HepG2 (cell line): ENCODE data around the gene IGF2BP1.

Experiments used
- CTCF ChIP-seq: sonication (generic); formaldehyde crosslinking; IDR thresholded peaks from 2 replicates; pipeline ENCODE4 v1.5.0; 2020; ENCODE audit warnings: mild to moderate bottlenecking, missing genetic modification reagents, moderate library complexity
- FOXA1 ChIP-seq, 2 experiments: fragments of 450-650 bp in 1 of 2; sonication (generic) in 1 of 2; formaldehyde crosslinking in 1 of 2; IDR thresholded peaks; 2 replicates each; pipeline versions ENCODE4 v1.4.0 to v1.6.1; 2016 to 2020; ENCODE audit warnings: missing genetic modification reagents in 1 of 2
- GPN1 ChIP-seq: sonication (generic); formaldehyde crosslinking; IDR thresholded peaks from 2 replicates; pipeline ENCODE4 v1.5.1; 2020; ENCODE audit warnings: missing genetic modification reagents, borderline replicate concordance
- NFRKB ChIP-seq: fragments of 450-650 bp; IDR thresholded peaks from 2 replicates; pipeline ENCODE4 v1.6.1; 2017
- SP1 ChIP-seq, 2 experiments: fragments of 450-650 bp in 1 of 2; sonication (generic) in 1 of 2; formaldehyde crosslinking in 1 of 2; IDR thresholded peaks; 2 replicates each; pipeline versions ENCODE4 v1.4.0 to v1.6.1; 2016 to 2020; ENCODE audit warnings: missing genetic modification reagents in 1 of 2
- ZNF724P ChIP-seq: sonication (generic); formaldehyde crosslinking; IDR thresholded peaks from 2 replicates; pipeline ENCODE4 v1.8.0; 2022; ENCODE audit warnings: missing genetic modification reagents, borderline replicate concordance

GRCh38 chr17:49086649-49087048, 89.5 kb downstream of the IGF2BP1 start:
- TF ChIP-seq GPN1 (CRISPR knock-in tag) (no peak), NFRKB (no peak), ZNF724P (CRISPR knock-in tag) (no peak), CTCF (CRISPR knock-in tag) (no peak), FOXA1 (IDR thresholded peaks at IDR 0.05) (no peak), FOXA1 (CRISPR knock-in tag; IDR thresholded peaks at IDR 0.05) (no peak), SP1 (IDR thresholded peaks at IDR 0.05) (no peak), SP1 (CRISPR knock-in tag; IDR thresholded peaks at IDR 0.05) (no peak)
